HEK293 (cell line): Measurements from ENCODE around the gene CNPY4.

Experiments used
- CTCF ChIA-PET: fragments of 350-600 bp; formaldehyde crosslinking; extraction: SDS; loops from one replicate; lab custom pipeline; 2021; ENCODE audit warnings: antibody characterized with exemption; lab: Yijun Ruan, JAX
- POLR2A ChIA-PET: fragments of 300-600 bp; formaldehyde crosslinking; extraction: SDS; loops from one replicate; lab custom pipeline; 2020; ENCODE audit warnings: antibody characterized with exemption, inconsistent platforms; lab: Yijun Ruan, JAX
- H3K27ac ChIP-seq: fragments of 200-500 bp; sonication (Bioruptor generic); 2 replicates; pipeline ENCODE4 v1.5.1; 2014; ENCODE audit warnings: low read depth, low read length, control low read depth, inconsistent platforms; ENCODE audit errors: extremely low read depth
- H3K36me3 ChIP-seq, 2 experiments: fragments of 200-500 bp in 1 of 2; sonication (Bioruptor generic) in 1 of 2; 1 replicate in 1 of 2; 2 replicates in 1 of 2; pipeline ENCODE4 v1.5.1; 2014 to 2017; ENCODE audit warnings: inconsistent platforms in 2 of 2, low read length in 2 of 2; ENCODE audit not compliant: control insufficient read depth in 2 of 2, insufficient read depth in 1 of 2
- H3K4me1 ChIP-seq: fragments of 200-500 bp; sonication (Bioruptor generic); 2 replicates; pipeline ENCODE4 v1.5.1; 2014; ENCODE audit warnings: mild to moderate bottlenecking, low read length, inconsistent platforms; ENCODE audit not compliant: control insufficient read depth, insufficient read depth
- H3K4me3 ChIP-seq: 2 replicates; pipeline ENCODE4 v1.5.1; 2011; ENCODE audit warnings: low read depth, mild to moderate bottlenecking, control low read depth, low read length, moderate library complexity
- H3K9me3 ChIP-seq: fragments of 200-500 bp; sonication (Bioruptor generic); 2 replicates; pipeline ENCODE4 v1.5.1; 2014; ENCODE audit warnings: low read depth, low read length, inconsistent platforms; ENCODE audit not compliant: control insufficient read depth, insufficient read depth
- EGR2 ChIP-seq: fragments of 450-650 bp; formaldehyde crosslinking; IDR thresholded peaks from 2 replicates; pipeline ENCODE4 v1.5.1; 2016; ENCODE audit warnings: low read depth, missing biosample characterization, missing genetic modification characterization
- OVOL3 ChIP-seq: fragments of 450-650 bp; formaldehyde crosslinking; IDR thresholded peaks from 2 replicates; pipeline ENCODE4 v1.5.1; 2016; ENCODE audit warnings: missing biosample characterization, missing genetic modification characterization
- SP2 ChIP-seq: fragments of 450-650 bp; formaldehyde crosslinking; IDR thresholded peaks from 2 replicates; pipeline ENCODE4 v1.5.1; 2016; ENCODE audit warnings: missing biosample characterization, missing genetic modification characterization
- ZFHX2 ChIP-seq: fragments of 450-650 bp; formaldehyde crosslinking; conservative IDR thresholded peaks from 2 replicates; pipeline ENCODE4 v1.5.1; 2016; ENCODE audit warnings: missing biosample characterization, missing genetic modification characterization
- ZNF10 ChIP-seq: fragments of 450-650 bp; formaldehyde crosslinking; IDR thresholded peaks from 2 replicates; pipeline ENCODE4 v1.5.1; 2017; ENCODE audit warnings: missing biosample characterization, missing genetic modification characterization
- ZNF19 ChIP-seq: fragments of 450-650 bp; formaldehyde crosslinking; IDR thresholded peaks from 2 replicates; pipeline ENCODE4; 2016; ENCODE audit warnings: missing biosample characterization, missing genetic modification characterization, low read depth
- ZNF366 ChIP-seq: fragments of 450-650 bp; formaldehyde crosslinking; conservative IDR thresholded peaks from 2 replicates; pipeline ENCODE4 v1.5.1; 2016; ENCODE audit warnings: missing biosample characterization, missing genetic modification characterization
- ZNF416 ChIP-seq: fragments of 450-650 bp; formaldehyde crosslinking; IDR thresholded peaks from 2 replicates; pipeline ENCODE4 v1.5.1; 2016; ENCODE audit warnings: missing biosample characterization, missing genetic modification characterization
- ZNF510 ChIP-seq: fragments of 450-650 bp; formaldehyde crosslinking; IDR thresholded peaks from 2 replicates; pipeline ENCODE4 v1.5.1; 2018; ENCODE audit warnings: mild to moderate bottlenecking, missing genetic modification characterization, missing biosample characterization; ENCODE audit not compliant: insufficient replicate concordance
- ZNF561 ChIP-seq: fragments of 450-650 bp; IDR thresholded peaks from 2 replicates; pipeline ENCODE4 v1.5.1; 2018; ENCODE audit warnings: missing biosample characterization, missing genetic modification characterization, borderline replicate concordance
- TF ChIP-seq, protein P1 (sequence below): fragments of 450-650 bp; formaldehyde crosslinking; IDR thresholded peaks from 2 replicates; pipeline ENCODE4 v1.5.1; 2017; ENCODE audit warnings: missing biosample characterization, missing genetic modification characterization
- TF ChIP-seq, protein P2 (sequence below): fragments of 450-650 bp; formaldehyde crosslinking; IDR thresholded peaks from 2 replicates; pipeline ENCODE4 v1.5.1; 2016; ENCODE audit warnings: missing biosample characterization, missing genetic modification characterization
- TF ChIP-seq, protein P3 (sequence below): fragments of 450-650 bp; formaldehyde crosslinking; IDR thresholded peaks from 2 replicates; pipeline ENCODE4 v1.5.1; 2017; ENCODE audit warnings: missing biosample characterization, missing genetic modification characterization

Gene CNPY4

GRCh38 chr7:100173806-100174495 lies 54.5 kb downstream of the CNPY4 start:
- TF ChIP-seq EGR2 (peak; percentile 37; the same call in 1 of the 2 replicates), ZNF416 (no peak), SP2 (no peak), ZNF561 (no peak), ZNF10 (tag by site-specific recombination) (no peak), ZNF366 (0 out of 2 replicates have a peak, but pooled peaks have one; percentile 4), ZFHX2 (0 out of 2 replicates have a peak, but pooled peaks have one; percentile 17), ZNF19 (tag by site-specific recombination) (no peak)
- TF ChIP-seq, protein P1, sequence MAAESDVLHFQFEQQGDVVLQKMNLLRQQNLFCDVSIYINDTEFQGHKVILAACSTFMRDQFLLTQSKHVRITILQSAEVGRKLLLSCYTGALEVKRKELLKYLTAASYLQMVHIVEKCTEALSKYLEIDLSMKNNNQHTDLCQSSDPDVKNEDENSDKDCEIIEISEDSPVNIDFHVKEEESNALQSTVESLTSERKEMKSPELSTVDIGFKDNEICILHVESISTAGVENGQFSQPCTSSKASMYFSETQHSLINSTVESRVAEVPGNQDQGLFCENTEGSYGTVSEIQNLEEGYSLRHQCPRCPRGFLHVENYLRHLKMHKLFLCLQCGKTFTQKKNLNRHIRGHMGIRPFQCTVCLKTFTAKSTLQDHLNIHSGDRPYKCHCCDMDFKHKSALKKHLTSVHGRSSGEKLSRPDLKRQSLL (tag by site-specific recombination), result no peak
- TF ChIP-seq, protein P2, sequence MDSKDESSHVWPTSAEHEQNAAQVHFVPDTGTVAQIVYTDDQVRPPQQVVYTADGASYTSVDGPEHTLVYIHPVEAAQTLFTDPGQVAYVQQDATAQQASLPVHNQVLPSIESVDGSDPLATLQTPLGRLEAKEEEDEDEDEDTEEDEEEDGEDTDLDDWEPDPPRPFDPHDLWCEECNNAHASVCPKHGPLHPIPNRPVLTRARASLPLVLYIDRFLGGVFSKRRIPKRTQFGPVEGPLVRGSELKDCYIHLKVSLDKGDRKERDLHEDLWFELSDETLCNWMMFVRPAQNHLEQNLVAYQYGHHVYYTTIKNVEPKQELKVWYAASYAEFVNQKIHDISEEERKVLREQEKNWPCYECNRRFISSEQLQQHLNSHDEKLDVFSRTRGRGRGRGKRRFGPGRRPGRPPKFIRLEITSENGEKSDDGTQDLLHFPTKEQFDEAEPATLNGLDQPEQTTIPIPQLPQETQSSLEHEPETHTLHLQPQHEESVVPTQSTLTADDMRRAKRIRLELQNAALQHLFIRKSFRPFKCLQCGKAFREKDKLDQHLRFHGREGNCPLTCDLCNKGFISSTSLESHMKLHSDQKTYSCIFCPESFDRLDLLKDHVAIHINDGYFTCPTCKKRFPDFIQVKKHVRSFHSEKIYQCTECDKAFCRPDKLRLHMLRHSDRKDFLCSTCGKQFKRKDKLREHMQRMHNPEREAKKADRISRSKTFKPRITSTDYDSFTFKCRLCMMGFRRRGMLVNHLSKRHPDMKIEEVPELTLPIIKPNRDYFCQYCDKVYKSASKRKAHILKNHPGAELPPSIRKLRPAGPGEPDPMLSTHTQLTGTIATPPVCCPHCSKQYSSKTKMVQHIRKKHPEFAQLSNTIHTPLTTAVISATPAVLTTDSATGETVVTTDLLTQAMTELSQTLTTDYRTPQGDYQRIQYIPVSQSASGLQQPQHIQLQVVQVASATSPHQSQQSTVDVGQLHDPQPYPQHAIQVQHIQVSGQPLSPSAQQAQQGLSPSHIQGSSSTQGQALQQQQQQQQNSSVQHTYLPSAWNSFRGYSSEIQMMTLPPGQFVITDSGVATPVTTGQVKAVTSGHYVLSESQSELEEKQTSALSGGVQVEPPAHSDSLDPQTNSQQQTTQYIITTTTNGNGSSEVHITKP (tag by site-specific recombination), result no peak
- TF ChIP-seq, protein P3, sequence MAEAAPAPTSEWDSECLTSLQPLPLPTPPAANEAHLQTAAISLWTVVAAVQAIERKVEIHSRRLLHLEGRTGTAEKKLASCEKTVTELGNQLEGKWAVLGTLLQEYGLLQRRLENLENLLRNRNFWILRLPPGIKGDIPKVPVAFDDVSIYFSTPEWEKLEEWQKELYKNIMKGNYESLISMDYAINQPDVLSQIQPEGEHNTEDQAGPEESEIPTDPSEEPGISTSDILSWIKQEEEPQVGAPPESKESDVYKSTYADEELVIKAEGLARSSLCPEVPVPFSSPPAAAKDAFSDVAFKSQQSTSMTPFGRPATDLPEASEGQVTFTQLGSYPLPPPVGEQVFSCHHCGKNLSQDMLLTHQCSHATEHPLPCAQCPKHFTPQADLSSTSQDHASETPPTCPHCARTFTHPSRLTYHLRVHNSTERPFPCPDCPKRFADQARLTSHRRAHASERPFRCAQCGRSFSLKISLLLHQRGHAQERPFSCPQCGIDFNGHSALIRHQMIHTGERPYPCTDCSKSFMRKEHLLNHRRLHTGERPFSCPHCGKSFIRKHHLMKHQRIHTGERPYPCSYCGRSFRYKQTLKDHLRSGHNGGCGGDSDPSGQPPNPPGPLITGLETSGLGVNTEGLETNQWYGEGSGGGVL (tag by site-specific recombination), result 0 out of 2 replicates have a peak, but pooled peaks have one; percentile 17
- TF ChIP-seq, all 188 proteins: peak for 4
- Histone ChIP-seq H3K4me1 (no peaks in the 10 kb centered on the region), H3K4me3 (no peak overlapping the region), H3K9me3 (no peaks in the 10 kb centered on the region), H3K36me3 (no peaks in the 10 kb centered on the region), H3K27ac (no peak overlapping the region)
- ChIA-PET CTCF (interaction anchor here (0.6 kb wide), 1 partner anchor 996 kb away, joined by 4 read pairs; no protein-coding TSS in a partner anchor), POLR2A (no interaction called here)

DNA sequence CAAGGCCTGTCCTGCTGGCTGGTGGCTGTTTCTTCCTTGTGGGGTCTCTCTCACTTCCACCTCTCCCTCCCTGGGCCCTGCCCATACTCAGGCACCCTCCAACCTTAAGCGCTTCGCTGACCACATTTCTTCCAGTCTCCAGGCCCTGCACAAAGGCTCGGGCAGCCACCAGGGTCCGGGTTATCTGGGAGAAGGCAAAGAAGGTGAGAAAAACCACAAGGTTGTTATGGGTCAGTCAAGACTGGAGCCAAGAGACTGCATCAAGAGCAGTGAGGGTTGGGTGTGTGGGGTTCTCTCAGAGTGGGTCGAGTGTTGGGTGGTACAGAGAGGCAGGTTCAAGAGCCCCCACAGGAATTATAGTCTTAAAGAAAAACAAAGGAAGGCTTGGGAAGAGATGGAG lies 55.1 kb downstream of the CNPY4 start:
- Histone ChIP-seq H3K27ac (no peak overlapping the region), H3K36me3 (no peaks in the 10 kb centered on the region), H3K4me1 (no peaks in the 10 kb centered on the region), H3K9me3 (no peaks in the 10 kb centered on the region), H3K4me3 (no peak overlapping the region)
- CTCF ChIA-PET, result no interaction called here
- POLR2A ChIA-PET, result no interaction called here
- TF ChIP-seq ZNF510 (tag by site-specific recombination), result no peak
- no peak for TF ChIP-seq OVOL3 (tag by site-specific recombination)
